GM10266 (cell line): Measurements from ENCODE around the gene METTL24.

ENCODE experiments used
- DNase-seq: peaks from one replicate; pipeline ENCODE4 v3.0.0; 2012; ENCODE audit errors: extremely low spot score
- CTCF ChIP-seq: IDR thresholded peaks from 2 replicates; pipeline ENCODE4 v1.5.1; 2012; ENCODE audit warnings: mild to moderate bottlenecking, low read depth; ENCODE audit not compliant: control insufficient read depth, insufficient read depth; ENCODE audit errors: missing control alignments

The METTL24 gene

GRCh38 chr6:110334423-110335180 lies 23.5 kb downstream of the METTL24 start:
- no peak for DNase-seq
- no peak for TF ChIP-seq CTCF

GRCh38 chr6:110332281-110332680 lies 25.9 kb downstream of the METTL24 start:
- no peak for TF ChIP-seq CTCF

GRCh38 chr6:110331816-110332215 lies 26.3 kb downstream of the METTL24 start:
- no peak for DNase-seq
- TF ChIP-seq CTCF = no peak

More at GRCh38 chr6:110332281-110332680, 25.9 kb downstream of the METTL24 start:
- DNase-seq = no peak

GRCh38 chr6:110331390-110331789 lies 26.8 kb downstream of the METTL24 start:
- DNase-seq = no peak
- TF ChIP-seq CTCF = no peak

GRCh38 chr6:110329714-110330436 lies 28.3 kb downstream of the METTL24 start:
- TF ChIP-seq CTCF = no peak
- no peak for DNase-seq

GRCh38 chr6:110329348-110329713 lies 28.8 kb downstream of the METTL24 start:
- TF ChIP-seq CTCF = no peak
- no peak for DNase-seq

- no peak for TF ChIP-seq CTCF
- DNase-seq = no peak
Measured at GRCh38 chr6:110328259-110328658, 29.9 kb downstream of the METTL24 start.
